SW480 (cell line): ENCODE data around the gene P2RY2.
"Not testable (repeated sequence)": the region's sequence is repeated elsewhere in the genome, so short reads cannot be mapped to it uniquely, and the experiment has no call there.

Experiments used
- DNase-seq: peaks from one replicate; pipeline ENCODE4 v3.0.0-alpha.2; 2016; ENCODE audit warnings: low spot score

Gene P2RY2

GRCh38 chr11:73228268-73229134 lies 10.4 kb downstream of the P2RY2 start:
- DNase-seq = no peak

- no peak for DNase-seq
Measured at GRCh38 chr11:73229321-73229895, 11.3 kb downstream of the P2RY2 start.

- DNase-seq = no peak
Measured at GRCh38 chr11:73229896-73230875, 12.1 kb downstream of the P2RY2 start.

DNA sequence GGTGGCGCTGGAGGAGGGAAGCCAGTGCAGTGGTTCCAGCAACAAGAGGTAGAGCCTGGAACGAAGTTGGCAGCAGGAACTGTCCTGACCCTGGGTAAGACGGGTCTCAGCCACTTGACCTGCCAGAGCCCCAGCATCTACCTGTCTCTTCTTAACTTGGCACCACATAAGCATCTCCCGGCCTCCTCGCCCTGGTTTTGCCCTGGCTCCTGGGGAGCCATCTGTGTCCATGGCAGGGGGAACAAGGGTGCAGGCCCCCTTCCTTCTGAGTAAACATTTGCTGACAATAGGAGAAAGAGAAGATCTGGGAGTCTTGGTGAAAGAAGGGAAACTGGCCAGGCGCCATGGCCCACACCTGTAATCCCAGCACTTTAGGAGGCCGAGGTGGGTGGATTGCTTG lies 12.8 kb downstream of the P2RY2 start:
- DNase-seq = no peak

DNA sequence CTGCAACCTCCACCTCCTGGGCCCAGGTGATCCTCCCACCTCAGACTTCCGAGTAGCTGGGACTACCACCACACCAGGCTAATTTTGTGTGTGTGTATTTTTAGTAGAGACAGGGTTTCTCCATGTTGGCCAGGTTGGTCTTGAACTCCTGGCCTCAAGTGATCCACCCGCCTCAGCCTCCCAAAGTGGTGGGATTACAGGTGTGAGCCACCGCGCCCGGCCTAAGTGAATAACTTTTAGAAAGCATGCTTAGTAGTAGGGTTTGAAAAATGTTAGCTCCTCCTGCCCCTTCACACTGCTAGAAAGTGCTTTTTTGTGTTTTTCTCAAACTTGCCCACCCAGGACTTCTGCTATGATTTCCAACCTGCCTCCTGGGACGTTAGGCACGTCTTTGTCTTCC lies 14.4 kb downstream of the P2RY2 start:
- not testable (repeated sequence) for DNase-seq

- DNase-seq = no peak
Measured at GRCh38 chr11:73233211-73233610, 15.1 kb downstream of the P2RY2 start.

DNA sequence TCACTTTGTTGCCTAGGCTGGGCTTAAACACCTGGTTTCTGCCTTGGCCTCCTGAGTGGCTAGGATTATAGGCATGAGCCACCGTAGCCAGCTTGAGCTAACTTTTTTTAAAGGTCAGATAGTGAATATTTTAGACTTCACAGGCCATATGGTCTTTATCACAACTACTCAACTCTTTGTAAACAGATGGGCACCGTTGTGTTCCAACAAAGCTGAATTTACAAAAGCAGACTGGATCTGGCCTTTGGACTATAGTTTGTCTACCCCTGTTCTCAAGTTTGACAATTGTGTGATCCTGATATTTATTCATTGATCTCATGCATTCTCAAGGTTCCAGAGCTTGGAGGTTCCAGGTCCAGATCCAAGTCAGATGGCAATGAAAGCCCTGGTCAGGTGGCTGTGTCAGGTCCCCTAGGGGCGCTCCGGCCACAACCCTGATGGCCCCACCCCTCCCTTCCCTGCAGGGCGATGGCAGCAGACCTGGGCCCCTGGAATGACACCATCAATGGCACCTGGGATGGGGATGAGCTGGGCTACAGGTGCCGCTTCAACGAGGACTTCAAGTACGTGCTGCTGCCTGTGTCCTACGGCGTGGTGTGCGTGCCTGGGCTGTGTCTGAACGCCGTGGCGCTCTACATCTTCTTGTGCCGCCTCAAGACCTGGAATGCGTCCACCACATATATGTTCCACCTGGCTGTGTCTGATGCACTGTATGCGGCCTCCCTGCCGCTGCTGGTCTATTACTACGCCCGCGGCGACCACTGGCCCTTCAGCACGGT lies 15.8 kb downstream of the P2RY2 start:
- no peak for DNase-seq

DNA sequence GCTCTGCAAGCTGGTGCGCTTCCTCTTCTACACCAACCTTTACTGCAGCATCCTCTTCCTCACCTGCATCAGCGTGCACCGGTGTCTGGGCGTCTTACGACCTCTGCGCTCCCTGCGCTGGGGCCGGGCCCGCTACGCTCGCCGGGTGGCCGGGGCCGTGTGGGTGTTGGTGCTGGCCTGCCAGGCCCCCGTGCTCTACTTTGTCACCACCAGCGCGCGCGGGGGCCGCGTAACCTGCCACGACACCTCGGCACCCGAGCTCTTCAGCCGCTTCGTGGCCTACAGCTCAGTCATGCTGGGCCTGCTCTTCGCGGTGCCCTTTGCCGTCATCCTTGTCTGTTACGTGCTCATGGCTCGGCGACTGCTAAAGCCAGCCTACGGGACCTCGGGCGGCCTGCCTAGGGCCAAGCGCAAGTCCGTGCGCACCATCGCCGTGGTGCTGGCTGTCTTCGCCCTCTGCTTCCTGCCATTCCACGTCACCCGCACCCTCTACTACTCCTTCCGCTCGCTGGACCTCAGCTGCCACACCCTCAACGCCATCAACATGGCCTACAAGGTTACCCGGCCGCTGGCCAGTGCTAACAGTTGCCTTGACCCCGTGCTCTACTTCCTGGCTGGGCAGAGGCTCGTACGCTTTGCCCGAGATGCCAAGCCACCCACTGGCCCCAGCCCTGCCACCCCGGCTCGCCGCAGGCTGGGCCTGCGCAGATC lies 16.5 kb downstream of the P2RY2 start:
- no peak for DNase-seq

- no peak for DNase-seq
Measured at GRCh38 chr11:73235236-73235786, 17.2 kb downstream of the P2RY2 start.

DNA sequence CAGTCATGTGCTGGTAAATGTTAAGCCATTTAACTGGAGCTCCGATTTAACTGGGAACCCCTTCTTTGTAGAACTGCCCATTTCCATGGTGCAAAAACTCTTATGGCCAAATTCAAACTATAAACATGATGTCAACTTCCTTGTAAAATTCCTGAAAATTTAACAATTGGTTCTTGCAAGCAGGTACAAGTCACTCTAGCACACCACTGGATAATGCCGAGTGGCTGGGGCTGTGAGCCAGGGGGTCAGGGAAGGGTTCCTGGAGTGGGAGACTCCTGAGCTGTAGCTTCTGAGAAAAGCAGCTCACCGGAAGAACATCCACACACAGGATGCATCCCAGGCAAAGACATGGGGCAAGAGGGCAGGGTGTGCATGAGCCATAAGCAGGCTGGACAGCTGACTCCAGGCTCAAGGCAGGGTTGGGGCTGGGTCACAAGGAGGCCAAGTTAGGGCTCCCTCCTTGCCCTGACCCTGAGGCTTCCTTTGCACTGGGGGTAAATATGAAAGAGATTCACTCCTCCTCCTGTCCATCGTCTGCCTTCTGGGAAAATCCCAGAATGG lies 18.2 kb downstream of the P2RY2 start:
- DNase-seq = no peak

DNA sequence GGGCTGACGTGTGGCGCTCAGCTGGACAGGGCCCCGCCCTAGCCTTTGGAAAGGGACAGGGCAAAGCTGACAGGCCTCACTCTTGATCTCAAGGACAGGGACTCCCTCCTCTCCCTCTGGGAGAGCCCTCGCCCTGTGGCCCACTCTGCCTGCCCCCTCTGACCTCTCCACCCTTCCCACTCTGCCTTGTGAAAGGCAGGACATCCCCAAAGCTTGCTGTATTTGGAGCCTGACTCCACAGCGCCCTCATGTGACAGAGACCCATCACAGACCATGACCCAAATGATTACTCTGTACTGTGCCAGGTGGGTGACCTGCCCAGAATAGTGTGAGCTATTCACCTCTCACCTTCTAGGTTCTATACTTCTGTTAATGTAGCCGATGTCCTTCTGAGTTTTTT lies 18.8 kb downstream of the P2RY2 start:
- no peak for DNase-seq

- DNase-seq = no peak
Measured at GRCh38 chr11:73237471-73238290, 19.6 kb downstream of the P2RY2 start.

DNA sequence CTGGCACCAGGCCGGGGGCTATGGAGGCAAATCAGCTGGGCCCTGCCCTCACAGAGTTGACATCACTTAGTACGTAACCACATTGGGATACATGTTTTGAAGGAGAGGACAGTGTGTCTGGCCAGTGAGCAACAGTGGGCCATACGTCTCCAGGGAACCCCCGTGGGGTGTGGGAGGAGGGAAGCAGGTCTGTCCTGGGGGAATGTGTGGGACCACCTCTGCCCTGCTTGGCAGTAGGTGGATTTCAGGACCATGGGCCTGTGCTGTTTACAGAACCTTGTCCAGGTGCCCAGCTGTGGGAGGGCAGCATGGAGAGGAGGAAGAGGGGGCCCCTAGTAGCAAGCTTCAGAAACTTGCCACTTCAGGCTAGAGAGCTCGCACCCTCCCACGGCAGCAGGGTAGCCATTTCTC lies 21.0 kb downstream of the P2RY2 start:
- no peak for DNase-seq

DNA sequence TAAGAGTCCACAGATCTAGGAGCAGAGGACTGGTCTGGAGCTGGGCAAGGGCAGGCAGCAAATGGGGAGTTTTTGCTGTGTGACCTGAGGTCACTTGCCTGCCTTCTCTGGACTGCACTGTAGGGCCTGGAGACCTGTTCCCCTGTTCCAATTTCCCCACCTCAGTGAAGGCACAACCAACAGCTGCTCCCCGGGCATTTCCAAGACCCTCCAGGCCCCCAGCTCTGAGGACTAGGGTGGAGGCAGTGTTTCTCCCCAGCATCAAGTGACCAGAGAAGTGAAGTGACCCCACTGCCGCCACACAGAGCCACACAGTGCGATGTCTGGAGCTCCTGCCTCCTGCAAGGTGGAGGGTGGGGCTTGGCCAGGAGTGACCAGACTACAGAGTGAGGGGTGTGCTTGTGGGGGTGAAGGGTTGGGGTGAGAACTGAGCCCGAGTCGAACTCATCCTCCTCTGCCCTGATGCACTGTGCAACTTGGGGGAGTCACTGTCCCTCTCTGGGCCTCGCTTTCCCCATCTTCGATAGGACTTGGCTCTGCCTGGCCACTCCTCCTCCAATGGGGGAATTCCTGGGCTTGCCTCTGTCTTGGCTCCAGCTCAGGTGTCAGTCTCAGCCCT lies 21.6 kb downstream of the P2RY2 start:
- DNase-seq = no peak

GRCh38 chr11:73240190-73240781 lies 22.2 kb downstream of the P2RY2 start:
- no peak for DNase-seq

DNA sequence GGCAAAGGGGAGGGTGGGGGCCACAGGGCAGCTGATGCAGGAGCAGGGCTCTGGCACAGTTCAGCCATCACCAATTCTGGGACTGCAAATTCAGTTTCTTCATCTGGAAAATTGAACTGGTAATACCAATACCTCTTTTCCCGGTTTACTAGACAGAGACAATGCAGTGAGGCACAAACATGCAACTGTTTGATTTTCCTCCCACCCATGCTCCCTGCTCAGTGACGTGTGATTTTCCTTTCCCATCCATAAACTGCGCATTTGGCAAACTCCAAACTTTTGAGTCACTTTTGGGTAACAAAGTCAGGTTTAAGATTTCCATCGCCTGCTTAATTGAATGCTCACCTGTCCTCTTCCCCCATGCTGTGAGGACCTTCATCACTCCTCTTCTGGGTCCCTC lies 23.2 kb downstream of the P2RY2 start:
- no peak for DNase-seq

DNA sequence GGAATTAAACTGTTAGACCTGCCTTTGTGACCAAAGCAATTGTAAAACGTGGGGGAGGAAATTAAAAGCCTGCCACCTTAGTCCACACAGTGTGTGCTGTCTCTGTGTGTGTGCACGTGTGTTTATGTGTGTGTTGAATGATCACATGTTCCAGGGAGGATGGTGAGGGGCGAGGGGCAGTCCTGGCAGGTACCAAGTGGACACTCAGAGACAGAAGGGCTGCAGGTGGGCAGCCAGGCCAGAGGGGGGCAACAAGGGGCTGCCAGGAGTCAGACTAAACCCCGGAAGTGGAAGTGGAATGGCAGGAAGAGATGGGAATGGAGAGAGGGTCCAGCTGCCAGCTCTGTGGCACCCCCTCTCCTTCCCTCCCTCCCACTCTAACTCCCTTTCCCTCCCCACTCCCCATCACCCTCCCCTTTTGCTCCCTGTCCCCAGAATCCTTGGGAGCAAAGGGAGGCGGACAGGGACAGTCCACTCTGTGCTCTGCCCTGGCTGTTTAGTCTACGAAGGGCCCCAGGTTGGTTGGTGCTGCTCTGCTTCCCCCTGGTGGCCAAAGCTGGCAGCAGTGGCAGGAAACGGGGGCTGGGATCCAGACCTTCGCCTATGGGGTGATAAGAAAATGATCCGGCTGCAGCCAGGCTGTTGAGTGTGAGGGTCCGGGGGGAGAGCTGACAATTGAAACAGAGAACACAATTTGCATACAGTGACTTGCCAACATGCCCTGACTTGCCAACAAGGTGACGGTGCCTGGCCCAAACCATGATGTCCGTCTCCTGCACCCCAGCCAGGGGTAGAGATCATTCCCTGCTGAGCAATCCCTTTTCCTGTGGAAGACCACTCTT lies 24.4 kb downstream of the P2RY2 start:
- DNase-seq = peak; percentile 79

- DNase-seq = no peak
Measured at GRCh38 chr11:73243093-73243485, 25.0 kb downstream of the P2RY2 start.
